D721Med (cell line): ENCODE results near the gene DNM2.

Experiments used
- DNase-seq: peaks from one replicate; pipeline ENCODE4 v3.0.0; 2011; ENCODE audit warnings: low spot score; ENCODE audit not compliant: insufficient read length
- FAIRE-seq: peaks from 2 replicates; lab custom pipeline; 2011; peaks lifted over from hg19 to GRCh38; lab: Jason Lieb, UNC
- CTCF ChIP-seq: IDR thresholded peaks from 2 replicates; pipeline ENCODE4 v1.5.1; 2012; ENCODE audit warnings: mild to moderate bottlenecking, control low read depth; ENCODE audit not compliant: insufficient read depth; ENCODE audit errors: missing control alignments

Gene DNM2

GRCh38 chr19:10766671-10767201, 48.9 kb downstream of the DNM2 start:
- TF ChIP-seq CTCF: no peak
- FAIRE-seq (no peak), DNase-seq (no peak)

DNA sequence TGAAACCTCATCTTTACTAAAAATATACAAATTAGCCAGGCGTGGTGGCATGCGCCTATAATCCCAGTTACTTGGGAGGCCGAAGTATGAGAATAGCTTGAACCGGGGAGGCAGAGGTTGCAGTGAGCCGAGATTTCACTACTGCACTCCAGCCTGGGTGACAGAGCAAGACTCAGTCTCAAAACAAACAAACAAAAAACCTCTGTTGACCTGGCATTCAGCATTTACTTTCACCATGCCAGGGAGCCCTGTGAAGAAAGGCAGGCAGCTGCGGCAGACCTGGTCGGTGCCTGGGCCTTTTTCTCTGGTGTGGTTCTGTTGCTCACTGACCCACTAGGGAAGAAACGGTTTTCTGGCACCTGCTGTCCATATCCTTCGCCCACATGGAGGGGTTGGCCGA, 49.8 kb downstream of the DNM2 start:
- FAIRE-seq: no peak
- no peak for TF ChIP-seq CTCF
- DNase-seq: no peak

GRCh38 chr19:10768369-10768768, 50.5 kb downstream of the DNM2 start:
- no peak for TF ChIP-seq CTCF
- DNase-seq: no peak
- no peak for FAIRE-seq

GRCh38 chr19:10768936-10769335, 51.1 kb downstream of the DNM2 start:
- no peak for DNase-seq
- no peak for FAIRE-seq
- no peak for TF ChIP-seq CTCF

- FAIRE-seq (no peak), DNase-seq (no peak)
- TF ChIP-seq CTCF: peak; percentile 27
Observed at GRCh38 chr19:10769533-10770491, 51.9 kb downstream of the DNM2 start.

GRCh38 chr19:10773969-10774368, 56.1 kb downstream of the DNM2 start:
- FAIRE-seq: no peak
- DNase-seq: no peak
- no peak for TF ChIP-seq CTCF

GRCh38 chr19:10774893-10775292, 57.0 kb downstream of the DNM2 start:
- TF ChIP-seq CTCF: no peak
- FAIRE-seq (no peak), DNase-seq (no peak)
